GM21528 (cell line): ENCODE results near the gene PDE6C.

Experiments used
- ATAC-seq: cut with Tn5 transposase; IDR thresholded peaks from one replicate; pipeline ENCODE4 v1.9.1; 2021; ENCODE audit warnings: mild to moderate bottlenecking, moderate library complexity; ENCODE audit not compliant: unreplicated experiment, low FRiP score

The PDE6C gene

DNA sequence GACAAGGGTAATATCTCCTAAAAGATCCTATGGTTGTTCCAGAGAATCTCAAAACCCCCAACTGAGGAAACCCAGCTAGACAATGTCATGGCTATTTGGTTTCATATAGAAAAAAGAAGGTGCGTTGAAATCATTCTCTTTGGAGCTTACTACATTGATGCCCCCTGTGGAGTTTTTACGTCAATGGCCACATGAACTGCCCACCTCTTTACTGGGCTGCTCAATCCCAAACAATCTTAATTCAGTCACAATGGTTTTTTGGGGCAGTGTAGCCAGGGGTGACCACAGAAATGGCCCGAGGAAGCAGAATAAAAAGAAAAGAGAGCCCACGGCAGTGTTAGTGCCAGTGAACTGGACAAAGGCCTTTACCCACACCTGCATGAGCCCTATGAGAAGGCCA, 19.1 kb upstream of the PDE6C start:
- no peak for ATAC-seq

DNA sequence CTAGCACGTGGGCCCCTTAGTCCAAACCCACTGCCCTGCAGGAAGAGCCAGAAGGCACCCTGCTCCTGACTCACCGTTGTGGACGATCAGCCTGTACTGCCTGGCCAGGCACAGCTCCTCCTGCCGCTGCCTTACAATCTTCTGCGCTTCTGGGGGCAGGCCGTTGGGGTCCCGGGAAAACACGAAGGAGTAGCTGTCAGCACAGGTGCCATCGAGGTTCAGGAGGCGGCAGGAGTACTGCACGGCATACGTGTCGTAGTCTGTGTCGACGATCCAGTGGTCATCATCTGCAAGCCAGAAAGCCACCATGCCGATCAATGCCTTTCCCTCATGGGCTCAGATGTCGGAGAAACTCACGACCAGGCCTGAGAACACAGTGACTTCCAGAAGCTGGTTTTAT, 18.6 kb upstream of the PDE6C start:
- ATAC-seq: no peak

DNA sequence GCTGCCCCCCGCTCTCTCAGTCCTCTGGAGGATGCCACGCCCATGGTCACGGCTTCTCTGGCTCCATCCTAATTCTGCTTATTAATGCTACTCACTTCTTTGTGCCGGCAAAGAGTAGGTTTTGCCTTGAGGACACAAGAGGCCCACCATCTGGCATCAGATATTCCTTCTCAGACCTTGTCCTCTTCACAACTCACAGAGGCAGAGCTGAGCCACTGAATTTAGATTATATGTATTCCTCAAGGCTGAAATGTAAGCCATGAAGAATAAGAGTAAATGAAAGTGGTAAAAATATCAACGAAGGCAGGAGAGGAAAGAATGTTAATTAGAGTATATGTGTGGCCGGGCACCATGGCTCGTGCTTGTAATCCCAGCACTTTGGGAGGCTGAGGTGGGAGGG, 17.8 kb upstream of the PDE6C start:
- no peak for ATAC-seq

DNA sequence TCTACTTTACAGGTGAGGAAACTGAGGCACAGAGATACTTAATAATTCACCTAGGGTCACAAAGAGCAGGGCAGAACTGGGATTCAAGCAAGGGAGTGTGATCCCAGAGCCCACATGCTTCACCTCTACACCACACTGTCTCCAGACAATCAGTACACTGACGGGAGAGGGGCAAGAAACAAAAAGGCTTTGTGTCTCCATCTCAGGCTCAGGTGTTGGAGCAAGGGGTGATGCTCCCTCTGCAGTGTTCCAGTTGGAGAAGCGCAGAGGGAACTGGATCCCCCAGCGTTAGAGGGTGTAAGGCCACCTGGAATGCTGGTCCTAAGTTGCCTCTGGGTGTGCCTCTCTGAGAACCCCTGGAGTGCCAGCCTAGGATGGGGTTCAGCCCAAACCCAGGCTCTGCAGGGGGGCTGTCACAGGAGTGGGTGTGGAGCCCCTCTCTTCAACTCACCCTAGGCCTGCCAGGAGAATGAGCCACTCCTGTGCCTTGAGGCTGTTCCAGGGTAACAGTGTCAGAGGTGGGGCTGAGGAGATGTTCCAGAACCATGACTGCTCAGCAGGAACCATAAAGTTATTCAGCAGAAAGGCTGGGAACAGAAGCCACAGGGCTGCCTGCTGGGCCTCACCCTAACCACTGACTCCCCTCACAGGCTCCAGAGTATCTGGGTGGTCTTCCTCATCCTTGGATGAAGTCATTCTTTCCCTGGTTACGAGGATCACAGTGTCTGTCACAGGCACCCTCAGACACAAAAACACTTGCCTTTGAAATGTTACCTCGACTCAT, 16.8 kb upstream of the PDE6C start:
- ATAC-seq: no peak

DNA sequence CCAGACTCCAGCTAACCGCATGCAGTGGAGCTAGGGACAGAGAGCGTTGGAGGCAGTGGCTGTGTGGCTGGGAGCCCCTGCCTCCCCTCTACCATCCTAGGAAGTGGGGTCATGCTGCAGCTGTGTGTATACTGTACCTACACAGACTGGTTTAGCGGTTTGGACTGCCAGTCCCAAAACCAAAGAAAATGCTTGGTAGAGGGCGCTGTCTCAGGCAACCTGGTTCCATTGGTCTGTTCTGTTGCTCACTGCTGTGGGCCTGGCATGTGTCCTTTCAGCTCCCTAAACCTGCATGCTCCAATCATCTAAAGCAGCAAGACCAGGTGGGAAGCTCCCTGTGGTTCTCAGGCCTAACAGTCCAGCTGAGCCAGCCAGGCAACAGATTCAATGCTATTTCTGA, 15.8 kb upstream of the PDE6C start:
- no peak for ATAC-seq

DNA sequence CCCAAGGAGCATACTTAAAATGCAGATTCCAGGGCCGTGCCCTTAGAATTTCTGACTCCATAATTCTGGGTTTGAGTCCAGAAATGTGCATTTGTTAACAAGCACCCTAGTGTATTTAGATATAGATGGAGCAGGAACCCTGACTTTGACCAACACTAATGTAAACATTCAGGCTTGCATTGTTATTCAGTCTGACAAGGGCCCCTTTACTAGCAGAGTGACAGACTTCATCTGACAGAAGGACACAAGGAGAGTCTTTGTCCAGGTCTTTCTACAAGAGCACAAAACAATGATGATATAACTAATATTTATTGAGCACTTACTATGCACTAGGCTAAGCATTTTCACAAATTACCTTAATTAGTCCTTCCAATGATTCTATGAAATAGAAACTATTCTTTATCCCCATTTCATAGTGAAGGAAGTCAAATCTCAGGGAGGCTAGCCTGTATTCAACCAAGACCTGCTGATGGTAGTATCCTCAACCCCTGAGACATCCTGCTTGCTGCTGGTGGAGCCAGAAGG, 15.2 kb upstream of the PDE6C start:
- ATAC-seq: no peak

DNA sequence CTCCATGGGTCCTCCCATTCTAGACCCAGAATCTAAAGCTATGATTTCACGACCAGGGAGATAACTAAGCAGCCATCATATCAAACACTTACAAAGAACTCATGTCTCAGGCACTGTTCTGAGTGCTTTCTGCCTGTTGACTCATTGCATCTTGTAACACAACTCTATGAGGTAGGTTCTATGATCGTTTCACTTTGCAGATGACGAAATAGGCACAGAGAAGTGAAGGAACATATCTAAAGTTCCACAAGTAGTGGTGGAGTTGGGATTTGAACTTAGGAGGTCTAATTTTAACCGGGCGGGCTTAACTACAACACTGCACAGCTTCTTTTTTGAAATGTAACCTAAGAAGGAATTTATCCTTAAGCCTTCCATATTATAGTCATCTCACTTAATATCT, 14.2 kb upstream of the PDE6C start:
- no peak for ATAC-seq

DNA sequence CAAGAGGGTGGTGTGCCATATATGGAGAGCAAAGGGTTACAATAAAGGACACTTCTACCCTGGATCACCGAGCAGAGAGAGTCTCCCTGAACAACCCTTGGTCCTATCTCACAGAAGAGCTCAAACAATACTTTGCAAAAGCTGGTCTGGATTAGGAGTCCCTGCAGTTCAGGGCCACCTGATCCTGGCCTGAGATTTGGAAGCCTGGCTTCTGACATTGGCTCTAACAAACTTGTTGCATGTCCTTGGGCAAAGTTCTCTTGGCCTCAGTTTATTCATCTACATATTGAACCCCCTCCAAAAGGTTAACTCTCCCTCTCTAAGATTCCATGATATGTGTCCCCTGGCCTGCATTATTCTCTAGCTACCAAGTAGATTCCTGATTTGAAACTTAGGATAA, 13.0 kb upstream of the PDE6C start:
- no peak for ATAC-seq

DNA sequence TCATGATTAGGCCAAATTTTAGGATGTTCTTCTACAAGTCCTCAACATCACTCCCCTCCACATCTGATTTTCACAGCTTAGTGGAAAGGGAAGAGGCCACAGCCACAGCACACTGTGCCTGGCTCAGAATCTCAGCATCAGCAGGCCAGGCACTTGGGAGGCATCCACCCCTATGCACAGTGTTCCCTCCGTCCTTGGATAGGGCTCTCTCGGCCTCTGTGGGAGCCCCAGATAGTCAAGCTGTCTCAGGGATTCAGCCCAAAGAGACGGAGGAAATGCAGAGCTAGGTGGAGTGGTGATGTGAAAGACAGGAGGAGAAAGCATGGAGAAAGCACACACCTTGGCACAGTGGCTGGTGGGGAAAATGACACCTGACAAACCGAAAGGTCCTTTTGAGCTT, 12.6 kb upstream of the PDE6C start:
- ATAC-seq: no peak

DNA sequence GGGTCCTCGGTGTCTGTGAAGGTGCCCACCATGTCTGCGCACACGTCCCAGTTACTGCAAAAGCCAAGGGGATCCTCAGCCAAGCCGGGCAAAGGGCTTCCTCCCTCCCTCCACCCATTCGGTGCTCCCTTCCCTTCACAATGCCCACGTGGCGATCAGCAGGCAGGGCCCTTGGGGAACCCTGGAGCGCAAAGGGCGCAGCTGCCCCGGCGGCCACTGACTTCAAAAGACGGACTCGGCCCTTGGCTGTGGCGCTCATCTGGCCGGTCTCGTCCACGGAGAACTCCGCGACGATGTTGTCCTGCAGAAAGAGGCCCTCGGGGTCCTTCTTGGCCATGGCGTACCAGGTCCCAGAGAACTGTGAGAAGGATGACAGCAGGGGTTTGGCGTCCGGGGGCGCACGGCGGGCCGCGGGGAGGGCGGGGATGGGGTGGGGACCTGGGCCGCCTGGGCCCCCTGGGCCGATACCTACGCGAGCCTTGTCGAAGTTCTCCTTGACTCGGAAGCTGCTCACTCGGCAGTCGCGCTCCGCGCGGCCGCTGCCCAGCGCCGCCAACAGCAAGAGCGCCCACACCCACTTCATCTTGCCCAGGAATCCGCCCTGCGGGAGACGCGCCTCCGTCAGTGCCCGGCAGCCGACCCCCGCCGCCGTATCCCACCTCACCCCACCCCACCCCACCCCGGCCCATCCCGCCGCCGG, 11.7 kb upstream of the PDE6C start:
- ATAC-seq: no peak

DNA sequence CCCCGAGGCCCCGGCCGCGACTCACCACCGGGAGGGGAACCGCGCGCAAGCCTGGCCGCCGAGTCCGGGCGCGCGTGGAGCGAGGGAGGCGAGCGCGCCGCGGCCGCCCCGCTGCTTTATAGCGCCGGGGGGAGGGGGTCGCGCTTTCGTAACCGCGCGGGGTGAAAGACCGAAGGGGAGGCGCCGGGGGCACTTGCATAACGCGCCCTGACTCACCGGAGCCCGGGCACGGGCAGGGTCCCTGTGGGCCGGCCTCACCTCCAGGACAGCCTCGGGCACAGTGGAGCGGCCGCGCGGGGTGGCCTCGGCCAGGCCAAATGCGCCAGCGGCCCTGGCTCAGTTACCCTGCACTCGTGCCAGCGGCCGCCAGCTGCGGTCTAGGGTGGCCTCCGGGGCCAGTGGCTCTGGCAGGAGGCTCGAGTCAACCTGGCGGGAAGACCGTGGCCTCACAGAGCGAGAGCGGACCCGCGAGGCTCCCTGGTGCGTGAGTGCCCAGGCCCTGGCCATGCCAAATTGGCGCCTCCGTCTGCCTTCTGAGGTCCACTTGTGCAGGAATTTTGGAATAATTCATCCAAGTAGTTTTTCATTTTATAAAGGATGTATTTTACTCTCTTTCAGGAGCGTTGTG, 11.1 kb upstream of the PDE6C start, which contains the start of gene RBP4:
Gene RBP4 (minus strand): TSS at position 90 of the 628 bp plus-strand sequence. CDS start 207 bp downstream, outside the sequence.
- ATAC-seq: no peak

DNA sequence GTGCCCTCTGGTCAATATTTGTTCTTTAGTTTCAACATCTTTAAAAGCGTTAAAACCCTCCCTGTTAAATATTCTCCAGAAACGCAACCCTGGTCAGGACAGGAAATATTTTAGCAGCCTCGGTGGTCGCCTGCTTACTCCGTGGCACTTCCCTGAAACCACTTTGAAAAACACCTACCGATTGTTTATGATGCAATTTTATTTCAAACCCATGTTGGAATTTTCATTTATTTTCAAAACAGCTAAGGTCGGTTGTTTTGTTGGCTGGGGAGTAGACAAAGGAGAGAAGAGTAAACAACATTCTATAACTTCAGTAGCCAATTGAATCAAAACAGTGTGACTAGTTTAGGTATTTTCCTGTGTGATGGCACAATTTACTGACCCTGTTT, 10.6 kb upstream of the PDE6C start:
- ATAC-seq: no peak

DNA sequence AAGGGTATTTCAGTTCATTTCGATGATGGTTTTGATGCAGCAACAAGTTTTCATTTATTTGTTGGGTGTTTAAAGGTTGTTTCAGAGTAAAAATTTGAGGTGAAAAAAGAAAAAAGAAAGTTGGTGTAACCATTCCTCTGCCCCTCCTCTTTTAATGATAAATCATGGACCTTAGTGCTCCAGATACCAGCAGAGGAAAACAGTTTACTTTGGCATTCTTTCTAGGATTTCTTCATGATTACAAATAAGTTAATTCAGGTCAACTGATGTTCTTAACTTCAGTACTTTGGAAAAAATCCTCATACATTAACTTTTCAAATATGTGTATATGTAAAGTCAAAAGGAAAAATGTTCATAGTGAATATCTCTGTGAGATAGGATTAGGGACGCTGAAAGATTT, 9.3 kb upstream of the PDE6C start:
- no peak for ATAC-seq

DNA sequence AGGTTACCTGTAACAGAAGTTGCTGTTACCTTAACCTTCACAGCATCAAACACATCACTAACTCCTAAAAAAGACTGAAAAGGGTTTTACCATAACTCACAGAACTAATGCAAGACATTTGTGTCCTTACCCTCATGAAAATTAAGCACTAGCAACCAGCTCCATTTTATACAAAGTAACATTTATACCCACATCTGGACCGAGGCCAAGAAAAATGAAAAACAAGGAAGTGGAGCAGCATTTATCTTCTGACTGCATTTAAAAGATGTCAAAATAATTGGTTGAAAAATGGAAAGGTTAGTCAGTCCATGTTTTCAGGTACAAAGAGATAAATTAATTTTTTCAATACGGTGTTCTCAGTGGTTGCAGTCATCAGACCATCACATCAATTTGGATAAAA, 8.2 kb upstream of the PDE6C start:
- no peak for ATAC-seq

DNA sequence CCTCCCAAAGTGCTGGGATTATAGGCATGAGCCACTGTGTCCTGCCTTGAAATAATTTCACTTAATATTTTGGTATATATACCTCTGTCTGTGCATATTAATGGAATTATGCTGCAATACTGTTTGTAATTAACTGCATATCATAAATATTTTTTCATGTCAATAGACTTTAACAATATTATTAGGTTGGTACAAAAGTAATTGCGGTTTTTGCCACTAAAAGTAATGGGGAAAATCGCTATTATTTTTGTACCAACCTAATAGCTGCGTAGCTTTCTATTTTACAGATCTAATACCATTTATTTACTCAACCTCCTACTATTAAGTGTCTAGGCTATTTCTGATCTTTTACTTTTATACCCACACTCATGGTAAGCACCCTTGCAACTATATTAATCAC, 3.9 kb upstream of the PDE6C start:
- no peak for ATAC-seq

DNA sequence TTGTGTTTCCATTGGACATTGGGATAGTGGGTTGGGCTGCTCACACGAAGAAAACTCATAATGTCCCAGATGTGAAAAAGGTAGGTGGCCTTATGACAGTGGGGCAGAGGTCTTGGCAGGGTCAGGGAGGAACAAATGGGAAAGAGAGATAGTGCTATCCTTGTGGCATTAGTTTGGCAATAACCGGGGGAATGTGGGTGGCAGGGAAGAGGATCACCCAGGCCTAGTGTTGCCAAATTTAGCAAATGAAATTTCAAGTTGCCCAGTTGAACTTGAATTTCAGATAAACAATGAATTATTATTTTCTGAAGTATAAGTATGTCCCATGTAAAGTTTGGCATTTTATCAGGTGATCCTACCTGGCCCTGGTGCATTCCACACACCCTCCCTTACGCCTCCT, 789 bp downstream of the PDE6C start:
- ATAC-seq: no peak

DNA sequence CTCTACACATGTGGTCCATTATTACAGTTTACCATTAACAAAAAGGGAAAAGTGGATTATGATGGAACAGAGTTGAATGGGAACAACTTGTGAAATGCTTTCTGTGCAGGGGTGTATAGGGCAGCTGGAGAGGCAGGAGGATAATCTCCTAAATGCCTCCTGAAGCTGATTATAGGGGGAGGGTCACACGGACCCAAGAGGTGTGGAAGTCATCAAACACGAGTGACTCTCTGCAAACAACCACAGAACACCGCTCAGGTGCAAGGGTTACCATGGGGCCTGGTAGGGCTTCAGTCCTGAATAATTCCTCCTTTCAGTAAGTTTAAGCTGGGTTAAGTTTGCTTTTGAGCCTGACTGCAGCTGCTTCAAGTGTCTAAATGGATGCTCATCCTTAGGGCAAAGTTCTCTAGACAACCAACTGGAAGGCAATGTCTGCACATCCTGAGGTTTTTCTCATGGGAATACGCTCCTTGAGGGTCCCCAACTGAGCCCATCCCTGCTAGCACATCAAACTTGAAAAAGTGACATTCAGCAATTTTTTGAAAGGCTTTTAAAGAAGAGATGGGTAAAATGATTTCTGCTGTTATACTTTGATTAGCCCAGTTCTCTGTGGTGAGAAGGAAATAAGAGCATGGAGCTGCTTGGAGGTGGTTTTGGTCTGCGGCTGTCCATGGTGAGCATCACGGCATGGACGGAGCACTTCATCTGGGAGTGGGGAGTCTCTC, 1.9 kb downstream of the PDE6C start:
- no peak for ATAC-seq

DNA sequence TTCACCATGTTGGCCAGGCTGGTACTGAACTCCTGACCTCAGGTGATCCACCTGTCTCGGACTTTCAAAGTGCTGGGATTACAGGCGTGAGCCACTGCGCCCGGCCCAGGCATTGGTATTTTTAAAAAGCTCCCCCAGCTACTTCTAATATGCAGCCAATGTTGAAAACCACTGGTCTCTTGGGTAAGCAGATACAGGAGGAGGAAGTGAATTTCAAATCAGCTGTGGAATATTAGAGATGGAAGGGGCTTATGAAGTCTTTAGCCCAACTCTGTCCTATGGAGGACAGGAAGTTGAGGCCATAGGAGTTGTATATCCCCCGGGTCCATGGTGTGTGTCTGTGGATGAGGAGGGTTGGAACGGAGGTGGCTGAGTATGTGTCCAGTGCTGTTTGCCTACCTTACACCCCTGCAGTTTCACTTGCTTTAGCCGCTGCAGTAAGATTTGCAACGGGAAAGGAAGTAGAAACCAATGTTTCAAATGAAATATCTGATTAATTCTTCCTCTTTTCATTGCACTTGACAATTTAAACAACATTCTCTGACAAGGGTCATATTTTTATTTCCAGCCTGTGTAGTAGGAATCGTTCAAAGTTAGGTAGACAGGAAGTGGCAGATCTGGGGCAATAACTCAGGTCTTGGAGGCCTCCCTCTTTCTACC, 3.4 kb downstream of the PDE6C start:
- no peak for ATAC-seq

DNA sequence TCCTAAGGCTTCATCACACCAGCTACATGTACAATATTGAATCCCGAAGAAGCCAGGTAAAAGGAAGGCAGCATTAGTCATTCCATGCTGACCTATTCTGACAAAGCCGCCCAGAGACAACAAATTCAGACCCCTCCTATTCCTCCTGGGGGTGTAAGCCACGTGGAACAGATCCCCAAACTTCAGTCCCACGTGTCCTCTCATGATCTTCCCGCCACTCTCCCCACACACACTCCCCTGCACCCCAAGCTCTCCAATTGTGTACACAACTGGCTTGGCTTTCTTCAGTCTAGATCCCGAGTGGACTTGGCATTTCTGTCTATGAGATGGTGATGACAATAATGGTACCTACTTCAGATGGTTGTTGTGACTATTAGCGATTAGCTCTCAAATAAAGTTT, 8.6 kb downstream of the PDE6C start:
- ATAC-seq: no peak

DNA sequence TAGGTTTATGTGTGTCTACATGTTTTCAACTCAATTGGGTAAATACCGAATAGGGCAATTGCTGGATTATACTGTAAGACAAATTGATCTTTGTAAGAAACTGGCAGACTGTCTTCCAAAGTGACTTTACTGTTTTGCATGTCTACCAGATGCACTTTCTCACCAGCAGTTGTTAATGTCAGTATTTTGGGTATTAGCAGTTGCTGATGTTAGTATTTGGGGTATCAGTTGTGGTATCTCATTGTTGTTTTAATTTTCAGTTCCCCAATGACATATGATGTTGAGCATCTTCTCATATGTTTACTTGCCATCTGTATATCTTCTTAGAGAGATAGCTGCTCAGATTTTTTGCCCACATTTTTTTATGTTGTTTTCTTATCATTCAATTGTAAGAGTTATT, 10.6 kb downstream of the PDE6C start:
- ATAC-seq: no peak
